Pulmonary artery endothelial cell (primary cell): ENCODE data around the gene GUK1. TPM values are rescaled to one million over a fixed set of nuclear protein-coding genes. Genes with fewer than 3 reads are reported as not detected.

Source experiments
- DNase-seq: peaks from one replicate; pipeline ENCODE4 v3.0.0-alpha.2; 2011; ENCODE audit warnings: low read depth, low spot score
- total RNA-seq: library from RNA; depleted of rRNA; stranded (reverse); fragments of >200 nt; gene quantifications from 2 replicates; pipeline ENCODE4 v1.2.3, GENCODE V29; 2014

The GUK1 gene
- 372 and 489 TPM in 2 replicates for total RNA-seq

GRCh38 chr1:228139931-228140723 lies at the start of gene GUK1:
Gene GUK1, plus strand, starts transcription at chr1:228140279. Its CDS starts 24 bp downstream, at chr1:228140303.
- DNase-seq = peak; percentile 98

GRCh38 chr1:228090613-228091081 lies 49.4 kb upstream of the GUK1 start:
- no peak for DNase-seq

- no peak for DNase-seq
Observed at GRCh38 chr1:228091084-228091483, 49.0 kb upstream of the GUK1 start.

- no peak for DNase-seq
Observed at GRCh38 chr1:228092342-228093049, 47.6 kb upstream of the GUK1 start.

- no peak for DNase-seq
Observed at GRCh38 chr1:228093050-228093906, 46.8 kb upstream of the GUK1 start.

GRCh38 chr1:228094432-228095016 lies 45.6 kb upstream of the GUK1 start:
- DNase-seq = no peak

GRCh38 chr1:228095161-228095560 lies 44.9 kb upstream of the GUK1 start:
- no peak for DNase-seq

- DNase-seq = no peak
Observed at GRCh38 chr1:228095938-228096337, 44.1 kb upstream of the GUK1 start.

GRCh38 chr1:228096416-228097332 lies 43.4 kb upstream of the GUK1 start:
- no peak for DNase-seq

- no peak for DNase-seq
Observed at GRCh38 chr1:228097333-228098081, 42.6 kb upstream of the GUK1 start.

GRCh38 chr1:228098323-228098931 lies 41.7 kb upstream of the GUK1 start:
- no peak for DNase-seq

- DNase-seq = no peak
Observed at GRCh38 chr1:228099331-228099732, 40.7 kb upstream of the GUK1 start.

GRCh38 chr1:228100822-228101613 lies 39.1 kb upstream of the GUK1 start:
- DNase-seq = no peak

- no peak for DNase-seq
Observed at GRCh38 chr1:228101614-228101993, 38.5 kb upstream of the GUK1 start.

- DNase-seq = no peak
Observed at GRCh38 chr1:228101994-228102790, 37.9 kb upstream of the GUK1 start.

- DNase-seq = peak; percentile 64
Observed at GRCh38 chr1:228102791-228103620, 37.1 kb upstream of the GUK1 start, which contains the start of gene C1orf35. Gene C1orf35, minus strand, starts transcription at chr1:228103325. Its CDS starts 98 bp downstream, at chr1:228103227.
